Keratinocyte (primary cell): ENCODE results near the gene SCARB1. TPM values are rescaled to one million over a fixed set of nuclear protein-coding genes. Genes with fewer than 3 reads are reported as not detected.

ENCODE experiments used
- polyA plus RNA-seq, 5 experiments: library from polyadenylated mRNA; depleted of rRNA in 3 of 5; stranded (reverse) in 3 of 5; stranded (forward) in 1 of 5; unstranded in 1 of 5; fragments of >200 nt; gene quantifications; 1 replicate in 1 of 5; 2 replicates in 3 of 5; 3 replicates in 1 of 5; pipeline versions ENCODE4 v1.2.1 to v1.2.3, GENCODE V29; 2011 to 2012; ENCODE audit warnings: missing spikeins in 2 of 5, low read depth in 1 of 5, low replicate concordance in 1 of 5
- small RNA-seq, 3 experiments: library from RNA; depleted of rRNA; stranded (forward); fragments of <200 nt; gene quantifications; one replicate each; pipeline ENCODE3, GENCODE V24; 2012; ENCODE audit warnings: low read depth in 3 of 3, low replicate concordance in 1 of 3; ENCODE audit not compliant: insufficient read length in 3 of 3

Gene SCARB1
- polyA plus RNA-seq, 1 donor (not counting 4 experiments of a cell fraction or from before 2014, with no cell fraction given), result 40.9 TPM

Small RNA genes within 50 kb of the gene (small RNA-seq; reads per million reads assigned to genes)
- 0 reads per million in 3 experiments for gene RNU6-927P

Other genes starting within 250 kb of the SCARB1 start
- 2,363 to 3,215 TPM (median 2,781 TPM) in 3 replicates for gene UBC, start 50.8 kb upstream of the SCARB1 start, polyA plus RNA-seq
- 6.6 to 12.7 TPM (median 7.7 TPM) in 3 replicates for gene DHX37, start 125.3 kb upstream of the SCARB1 start, polyA plus RNA-seq
- gene BRI3BP, start 129.8 kb upstream of the SCARB1 start, polyA plus RNA-seq, result 5.5 to 11.6 TPM (median 10.0 TPM) in 3 replicates
- gene AACS, start 201.6 kb upstream of the SCARB1 start, polyA plus RNA-seq, result 23.9 to 37.8 TPM (median 27.0 TPM) in 3 replicates